ENCODE data around the gene TMEM72. TPM values are rescaled to one million over a fixed set of nuclear protein-coding genes. Genes with fewer than 3 reads are reported as not detected.

The TMEM72 gene
- total RNA-seq, 1 donor from 2014 or later: not detected

DNA sequence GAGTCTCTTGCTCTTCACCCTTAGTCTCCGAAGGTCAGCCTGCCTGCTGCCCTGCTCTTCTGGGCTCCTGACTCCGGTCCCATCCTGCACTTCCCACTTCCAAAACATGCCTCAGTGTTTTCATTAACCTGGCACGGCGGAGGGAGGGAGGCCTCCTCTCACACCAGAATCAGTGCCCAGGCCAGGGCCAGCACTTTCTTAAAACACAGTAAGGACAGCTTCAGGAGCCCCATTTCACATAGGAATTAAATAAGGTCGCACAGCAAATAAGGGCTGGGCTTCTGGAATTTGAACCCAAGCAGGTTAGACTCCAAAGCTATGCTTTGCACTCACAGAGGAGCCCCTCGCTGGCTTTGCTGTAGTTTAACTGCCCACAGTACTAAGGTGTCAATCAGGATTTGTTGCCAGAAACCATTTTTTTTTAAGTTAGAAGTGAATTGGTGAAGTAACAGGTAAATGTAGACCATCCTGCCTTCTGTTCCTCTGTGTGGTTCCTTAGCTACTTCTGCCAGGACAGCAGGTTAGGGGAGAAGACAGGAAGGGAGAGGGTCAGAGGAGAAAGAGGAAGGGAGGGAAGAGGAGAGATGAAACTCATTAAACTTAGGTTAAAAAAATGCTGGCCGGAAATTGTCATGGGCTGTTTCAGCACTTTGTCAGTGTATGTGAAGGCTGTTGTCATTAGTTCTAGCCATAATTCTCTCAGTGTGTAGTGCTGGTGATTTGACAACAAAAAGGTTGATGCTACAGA is 49.5 kb downstream of the TMEM72 start:
- no peak for ATAC-seq
- intact Hi-C loops (cut with DNase I): no loop called here
- DNase-seq (ENCODE audit: low spot score): no peak

DNA sequence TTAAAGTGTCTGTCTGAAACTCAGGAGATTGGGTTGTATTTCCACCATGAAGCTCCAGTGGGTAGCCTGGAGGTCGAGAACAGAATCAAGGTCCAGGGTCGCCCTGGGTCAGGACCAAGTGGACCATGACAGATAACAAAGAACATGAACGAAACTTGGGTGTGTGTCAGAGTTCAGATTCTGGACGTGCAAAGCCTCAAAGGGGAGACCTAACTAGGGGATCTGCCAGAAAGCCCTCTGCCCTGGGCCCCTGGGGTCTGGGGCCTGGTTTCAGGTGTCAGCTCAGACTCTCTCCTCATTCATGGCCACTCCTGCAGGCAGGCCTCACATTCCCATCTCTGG is 50.1 kb downstream of the TMEM72 start:
- intact Hi-C loops (cut with DNase I): no loop called here
- DNase-seq (ENCODE audit: low spot score): no peak
- ATAC-seq: no peak

DNA sequence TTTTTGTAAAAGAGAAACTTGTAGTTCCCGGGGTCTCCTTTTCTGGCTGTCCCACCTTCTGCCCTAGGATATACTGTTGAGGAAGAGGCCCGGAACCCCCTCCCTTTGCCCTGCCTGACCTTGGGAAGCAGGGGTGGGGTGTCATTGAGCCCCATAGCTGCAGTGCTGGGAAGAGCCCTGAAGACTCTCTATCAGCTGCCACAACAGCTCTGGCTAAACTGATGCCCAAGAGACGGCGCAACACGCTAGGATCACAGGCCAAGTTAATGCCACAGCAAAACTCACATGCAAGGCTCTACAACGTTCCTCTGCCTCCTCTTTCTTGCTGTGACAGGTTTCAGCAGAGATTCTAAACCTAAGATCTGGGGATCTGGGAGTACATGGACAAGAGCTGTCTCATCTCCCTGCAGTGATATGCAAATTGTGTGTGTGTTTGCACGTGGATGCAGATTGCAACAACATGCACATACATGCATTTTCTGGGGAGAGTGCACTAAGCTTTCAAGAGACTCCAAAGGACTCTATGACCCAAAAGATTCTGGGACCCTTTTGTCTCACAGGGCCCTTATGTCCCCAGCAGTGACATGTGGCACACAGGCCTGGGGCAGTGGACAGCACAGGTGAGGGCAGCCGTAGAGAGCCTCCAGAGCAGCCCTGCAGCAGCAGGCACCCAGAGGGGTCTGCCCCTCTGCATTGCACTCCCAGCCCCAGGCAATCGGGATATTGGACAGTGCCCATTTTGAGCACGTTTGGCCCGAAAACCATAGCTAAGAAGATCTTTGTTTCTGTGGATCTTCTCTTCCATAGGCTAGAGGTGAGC is 51.0 kb downstream of the TMEM72 start:
- no peak for DNase-seq (ENCODE audit: low spot score)
- intact Hi-C loops (cut with DNase I): no loop called here
- no peak for ATAC-seq

DNA sequence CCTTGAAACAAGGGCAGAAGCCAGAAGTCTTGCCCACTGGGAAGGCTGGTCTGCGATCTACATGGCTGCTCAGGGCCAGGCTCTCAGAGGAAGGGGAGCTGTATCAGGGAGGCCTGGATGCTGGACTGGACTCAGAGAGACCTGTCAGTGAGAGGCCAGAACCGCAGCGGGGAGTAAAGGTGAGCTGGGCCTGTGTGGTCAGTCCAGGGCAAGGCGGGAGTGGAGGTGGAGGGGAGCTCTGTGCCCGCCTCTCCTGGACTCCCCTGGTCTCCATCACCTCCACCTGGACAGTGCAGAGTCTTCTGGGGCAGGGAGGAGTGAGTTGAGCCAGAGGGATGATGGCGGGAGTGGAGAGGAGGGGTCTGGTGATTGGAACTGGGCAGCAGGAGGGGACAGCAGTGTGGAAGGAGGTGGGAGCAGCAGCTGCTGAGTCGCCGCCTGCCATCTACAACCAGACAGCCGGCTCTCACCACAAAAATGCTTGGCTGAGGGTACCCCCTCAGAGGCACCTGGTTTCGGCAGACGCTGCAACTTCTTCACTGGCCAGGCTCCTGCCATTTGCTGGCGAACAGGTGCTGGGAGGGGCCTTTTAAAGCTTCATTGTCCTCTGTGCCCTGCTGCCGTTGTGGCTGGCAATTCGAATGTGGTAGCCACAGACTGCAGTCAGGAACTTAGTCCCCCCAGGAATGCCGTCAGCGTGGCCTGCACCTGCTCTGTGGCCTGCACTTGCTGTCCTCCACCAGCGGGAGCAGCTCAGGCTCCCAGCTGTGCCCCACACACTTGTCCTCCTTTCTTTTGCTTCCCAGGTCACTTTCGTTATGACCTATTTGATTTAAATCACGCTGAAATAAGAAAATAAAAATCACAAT is 52.0 kb downstream of the TMEM72 start:
- DNase-seq (ENCODE audit: low spot score) (no peak), ATAC-seq (no peak)
- intact Hi-C loops (cut with DNase I): no loop called here

DNA sequence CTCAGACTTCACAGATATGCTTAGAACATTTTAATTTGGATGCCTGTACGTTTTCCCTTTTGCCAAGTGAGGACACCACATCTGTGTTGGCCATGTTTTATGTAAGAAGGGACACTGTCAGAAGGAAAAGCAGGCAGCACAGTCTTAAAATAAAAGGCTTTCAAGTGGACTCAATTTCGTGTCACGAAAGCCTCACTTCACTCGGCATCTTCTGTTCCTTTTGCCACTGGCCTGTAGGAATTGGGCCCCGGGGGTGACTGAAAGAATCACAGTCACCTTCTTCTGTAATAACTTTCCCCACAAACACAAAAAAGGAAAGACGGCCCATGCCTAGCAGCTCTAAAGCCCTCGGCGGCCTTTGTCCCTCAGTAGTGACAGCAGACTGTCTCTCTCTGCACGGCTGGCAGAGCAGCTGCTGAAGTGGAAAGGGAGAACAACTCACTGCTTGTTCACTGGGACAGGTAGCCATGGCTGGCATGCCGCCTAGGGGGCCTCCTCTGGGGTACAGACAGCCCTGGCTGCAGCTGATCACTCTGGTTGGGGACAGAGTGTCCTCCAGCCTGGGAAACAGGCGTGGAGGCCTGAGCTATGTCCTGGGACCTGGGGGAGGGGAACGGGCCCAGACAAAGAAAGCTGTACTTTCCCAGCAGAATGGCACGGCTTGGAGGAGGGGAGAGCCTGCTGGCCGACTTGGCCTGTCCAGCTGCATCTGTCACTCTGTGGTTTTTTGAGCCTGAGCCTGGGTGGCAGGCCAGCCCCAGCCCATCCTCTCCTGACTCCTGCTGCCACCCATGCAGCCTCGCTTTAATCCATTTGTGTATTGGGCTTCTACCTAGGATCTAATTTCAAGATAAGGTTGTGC is 52.9 kb downstream of the TMEM72 start:
- ATAC-seq: peak; percentile 73
- intact Hi-C loops (cut with DNase I): no loop called here
- DNase-seq (ENCODE audit: low spot score): peak; percentile 85

DNA sequence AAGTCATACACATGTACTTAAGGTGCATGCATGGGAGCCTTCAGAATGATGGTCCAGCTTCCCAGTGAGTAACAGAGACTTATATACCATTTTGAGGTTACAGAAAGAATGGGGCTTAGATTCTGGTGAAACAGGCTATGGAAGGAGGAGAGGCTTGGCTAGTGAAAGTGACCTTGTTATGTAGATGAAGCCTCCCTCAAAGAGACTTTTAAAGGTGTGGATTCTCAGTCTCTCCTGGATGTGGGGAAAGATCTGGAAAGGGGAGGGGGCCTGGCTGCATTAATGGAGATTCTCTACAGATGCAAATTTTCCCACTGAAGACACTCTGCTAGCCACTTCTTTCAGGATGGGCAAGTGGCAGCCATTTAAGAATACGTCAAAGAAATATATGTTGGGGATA is 54.0 kb downstream of the TMEM72 start:
- ATAC-seq (no peak), DNase-seq (ENCODE audit: low spot score) (no peak)
- intact Hi-C loops (cut with DNase I): no loop called here

DNA sequence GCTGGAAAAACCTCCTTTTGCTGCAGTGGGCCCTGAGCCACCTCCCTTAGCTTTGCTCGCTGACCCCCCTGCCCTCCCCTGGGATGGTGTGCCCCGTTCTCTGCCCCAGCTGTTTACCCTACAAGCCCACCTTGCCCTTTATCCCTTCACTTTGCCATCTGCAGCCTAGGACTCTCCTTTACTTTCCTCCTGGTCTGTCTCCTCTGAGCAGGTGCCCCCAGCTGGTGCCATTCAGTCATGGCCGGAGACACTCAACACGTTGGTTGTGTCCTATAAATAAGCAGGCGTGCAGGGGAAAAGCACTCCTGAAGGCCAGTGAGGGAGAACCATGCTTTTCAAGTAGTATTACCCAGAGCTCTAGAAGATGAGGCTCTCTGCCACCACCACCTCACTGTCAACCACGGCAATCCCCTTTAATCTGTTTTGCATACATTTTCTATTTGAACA is 54.5 kb downstream of the TMEM72 start:
- no peak for ATAC-seq
- intact Hi-C loops (cut with DNase I): no loop called here
- no peak for DNase-seq (ENCODE audit: low spot score)

DNA sequence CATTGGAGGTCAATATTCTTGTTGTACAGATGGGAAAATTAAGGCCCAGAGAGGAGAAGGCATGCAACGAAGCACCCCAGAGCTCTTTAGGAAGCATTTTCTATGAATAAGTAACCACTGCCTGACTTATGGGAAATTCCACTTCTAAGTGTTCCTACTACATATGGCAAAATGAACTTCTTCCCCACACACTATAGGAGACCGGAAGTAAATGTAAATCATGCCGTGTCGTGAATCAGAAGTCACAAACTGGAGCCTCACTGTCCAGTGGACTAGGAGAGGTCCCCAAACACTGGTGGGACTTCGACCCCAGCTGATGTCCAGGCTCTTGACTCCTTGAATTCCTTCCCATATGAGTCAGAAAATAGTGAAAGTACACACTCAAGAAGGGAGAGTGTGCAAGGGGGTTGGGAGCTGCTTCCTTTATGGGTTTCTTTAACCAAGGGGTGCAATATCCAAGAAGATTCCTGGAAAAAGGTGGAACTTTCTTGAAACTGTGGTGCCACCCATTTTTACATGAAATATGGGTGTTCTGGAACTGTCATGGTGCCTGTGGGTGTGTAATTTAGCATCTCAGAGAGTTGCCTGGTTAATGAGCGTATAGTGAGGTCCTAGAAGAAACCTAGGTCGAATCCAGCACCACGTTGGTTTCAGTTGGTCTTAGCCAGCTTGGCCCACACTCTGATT is 55.1 kb downstream of the TMEM72 start:
- DNase-seq (ENCODE audit: low spot score) (no peak), ATAC-seq (no peak)
- intact Hi-C loops (cut with DNase I): no loop called here

DNA sequence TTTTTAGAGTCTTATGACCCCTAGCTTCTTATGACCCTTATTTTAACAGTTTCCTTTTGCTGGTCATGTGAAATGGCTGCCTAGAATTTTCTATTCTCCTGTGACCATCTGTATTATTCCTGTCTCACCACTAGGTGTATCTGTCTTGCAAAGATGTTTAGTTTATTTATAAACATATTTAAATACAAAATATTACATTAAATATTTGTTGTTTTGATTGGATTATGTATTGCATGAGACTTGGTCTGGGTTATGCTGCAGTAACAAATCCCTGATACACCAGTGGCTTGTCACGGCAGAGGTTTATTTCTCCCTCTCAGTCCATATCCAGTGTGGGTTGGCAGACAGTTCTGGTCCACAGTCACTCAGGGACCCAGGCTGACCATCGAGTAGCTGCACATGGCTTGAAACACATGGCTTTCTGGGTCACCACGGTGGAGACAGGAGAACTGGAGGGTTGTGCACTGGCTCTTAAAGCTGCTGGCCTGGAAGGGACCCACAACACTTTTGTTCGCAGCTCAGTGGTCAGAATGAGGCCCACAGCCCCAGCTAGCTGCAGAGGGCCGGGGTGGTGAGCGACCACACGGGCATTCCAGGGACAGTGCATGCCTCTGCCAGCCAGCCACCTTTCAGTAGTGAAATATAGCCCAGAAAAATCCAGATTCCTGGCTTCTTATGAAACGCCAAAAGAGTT is 55.8 kb downstream of the TMEM72 start:
- no peak for ATAC-seq
- DNase-seq (ENCODE audit: low spot score): no peak
- intact Hi-C loops (cut with DNase I): no loop called here

DNA sequence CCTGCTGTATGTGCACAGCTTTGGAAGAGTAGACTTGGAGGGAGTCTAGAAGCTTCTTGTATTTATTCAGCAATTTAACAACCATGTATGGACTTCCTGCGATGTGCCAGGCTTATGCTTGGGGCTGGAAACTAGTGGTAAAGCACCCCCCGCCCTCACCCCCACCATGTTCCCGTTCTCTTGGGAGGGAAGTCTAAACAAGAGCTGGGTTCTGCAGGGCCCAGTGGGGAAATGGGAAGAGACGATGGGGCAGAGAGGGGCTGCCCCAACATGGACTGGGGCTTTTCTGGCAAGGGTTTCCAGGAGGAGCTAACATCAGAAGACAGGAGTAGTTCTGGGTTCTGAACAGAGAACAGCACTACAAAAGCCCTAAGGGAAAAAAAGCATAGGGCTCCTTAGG is 56.5 kb downstream of the TMEM72 start:
- ATAC-seq: peak; percentile 9
- peak; percentile 63 for DNase-seq (ENCODE audit: low spot score)
- intact Hi-C loops (cut with DNase I): no loop called here

DNA sequence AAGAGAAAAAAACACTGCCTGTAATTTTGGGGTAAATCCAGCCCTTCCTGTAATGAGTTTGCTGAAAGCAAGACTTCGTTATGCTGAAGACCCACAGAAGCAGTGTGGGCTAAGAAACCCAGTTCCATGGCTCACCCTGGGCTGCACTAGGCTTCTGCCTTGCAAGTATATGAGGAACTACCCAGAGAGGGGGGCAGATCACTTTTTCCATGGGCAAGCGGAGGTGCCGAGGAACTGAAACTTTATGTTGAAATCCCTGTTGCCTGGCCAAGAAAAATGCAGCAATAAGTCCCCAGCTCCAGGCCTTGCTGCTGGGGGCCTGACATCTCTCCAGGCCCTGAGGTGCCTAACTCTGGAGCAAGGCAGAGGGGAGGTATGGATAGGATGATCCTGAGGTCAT is 57.0 kb downstream of the TMEM72 start:
- ATAC-seq (peak; percentile 57), DNase-seq (ENCODE audit: low spot score) (peak; percentile 71)
- intact Hi-C loops (cut with DNase I): no loop called here

DNA sequence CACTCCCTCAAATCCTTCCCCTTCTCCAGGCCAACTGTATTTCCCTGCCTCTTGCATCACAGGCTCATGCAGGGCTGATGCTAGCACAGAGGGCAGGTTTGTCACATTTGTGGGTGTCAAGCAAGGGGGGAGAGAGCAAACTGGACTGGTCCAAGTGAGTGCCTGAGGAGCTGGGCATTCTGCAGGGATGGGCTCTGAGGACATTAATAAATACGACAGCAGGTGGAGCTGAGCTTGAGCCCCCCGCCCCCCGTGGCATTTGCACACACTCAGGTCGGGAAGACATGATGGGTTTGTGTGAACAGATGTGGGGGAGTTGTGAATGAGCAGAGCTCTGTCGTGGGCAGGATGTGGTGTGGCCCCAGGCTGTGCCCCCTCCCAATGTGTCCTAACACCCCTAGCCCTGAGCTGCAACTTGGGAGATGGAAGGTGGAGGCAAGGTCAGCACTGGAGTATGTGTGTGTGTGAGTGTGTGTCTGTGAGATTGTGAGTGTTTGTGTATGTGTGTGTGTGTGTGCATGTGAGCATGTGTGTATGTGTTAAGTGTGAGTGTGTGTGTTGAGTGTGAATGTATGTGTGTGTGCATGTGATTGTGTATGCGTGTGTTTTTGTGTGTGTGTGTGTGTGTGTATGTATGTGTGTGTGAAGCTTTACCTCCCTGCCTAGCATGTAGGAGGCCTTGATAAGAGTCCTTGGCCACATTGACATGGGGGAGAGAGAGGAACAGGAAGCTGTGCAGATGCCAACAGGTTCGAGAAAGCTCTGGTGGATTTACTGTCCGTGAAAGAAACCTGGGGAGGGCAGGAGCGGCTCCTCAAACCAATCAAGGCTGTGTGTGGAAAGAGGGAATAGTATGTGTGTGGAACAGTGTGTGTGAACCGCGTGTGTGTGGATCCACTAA is 57.6 kb downstream of the TMEM72 start:
- DNase-seq (ENCODE audit: low spot score) (no peak), ATAC-seq (no peak)
- intact Hi-C loops (cut with DNase I): no loop called here

DNA sequence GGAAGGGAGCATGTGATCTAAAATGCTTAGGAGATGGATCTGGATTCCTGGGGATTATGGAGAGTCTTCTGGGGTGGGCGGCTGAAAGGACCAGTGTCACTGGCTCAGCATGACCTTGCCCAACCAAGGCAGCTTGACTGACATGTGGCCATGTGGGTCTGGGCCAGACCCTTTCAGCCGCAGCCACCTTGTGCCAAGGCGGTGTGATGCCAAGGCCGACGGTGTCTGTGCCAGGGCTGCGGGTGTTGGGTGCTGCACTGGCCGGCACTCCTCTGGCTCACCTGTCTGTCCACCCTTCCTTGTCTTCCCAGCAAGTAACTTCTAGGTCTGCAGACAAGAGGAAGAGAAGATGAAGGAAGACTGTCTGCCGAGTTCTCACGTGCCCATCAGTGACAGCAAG is 58.7 kb downstream of the TMEM72 start:
- ATAC-seq (no peak), DNase-seq (ENCODE audit: low spot score) (peak; percentile 57)
- intact Hi-C loops (cut with DNase I): no loop called here

DNA sequence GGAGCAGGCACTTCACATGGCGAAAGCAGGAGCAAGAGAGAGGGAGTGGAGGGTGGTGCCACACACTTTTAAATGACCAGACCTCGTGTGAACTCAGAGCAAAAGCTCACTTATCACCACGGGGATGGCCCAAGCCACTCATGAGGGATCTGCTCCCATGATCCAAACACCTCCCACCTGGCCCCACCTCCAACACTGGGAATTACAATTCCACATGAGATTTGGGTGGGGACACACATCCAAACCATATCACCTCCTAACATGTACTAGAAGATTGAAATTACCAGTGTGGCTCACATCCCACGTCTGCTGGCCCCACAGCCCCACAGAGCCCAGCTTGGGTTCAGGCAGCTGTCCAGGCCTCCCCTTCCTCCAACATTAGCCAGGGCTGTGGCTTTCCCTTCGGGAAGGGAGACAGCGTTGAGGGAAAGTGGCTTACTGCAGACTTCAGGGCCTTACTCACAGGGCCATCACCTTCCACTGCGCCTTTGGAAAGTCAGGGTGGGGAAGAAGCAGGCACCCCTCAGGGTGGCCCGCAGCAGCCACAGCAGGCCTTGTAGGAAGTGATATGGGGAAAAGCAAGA is 59.8 kb downstream of the TMEM72 start:
- ATAC-seq (no peak), DNase-seq (ENCODE audit: low spot score) (peak; percentile 42)
- intact Hi-C loops (cut with DNase I): no loop called here

DNA sequence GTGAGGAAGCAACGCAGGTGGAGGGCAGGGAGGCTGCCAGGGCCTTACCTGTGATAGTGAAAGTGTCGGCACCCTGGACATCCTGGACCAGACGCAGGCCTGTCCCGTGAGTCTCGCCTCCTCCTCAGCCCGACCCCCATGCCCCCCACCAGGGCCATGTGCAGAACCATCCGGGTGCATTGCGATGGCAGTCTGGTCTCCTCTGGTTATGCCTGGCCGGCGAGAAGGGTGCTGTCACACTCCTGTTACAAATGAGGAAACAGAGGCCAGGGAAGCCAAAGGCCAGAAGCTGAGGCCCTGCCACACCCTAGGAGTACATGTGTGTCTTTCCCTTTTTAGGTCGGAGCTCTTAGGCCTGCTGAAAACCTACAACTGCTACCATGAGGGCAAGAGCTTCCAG is 60.3 kb downstream of the TMEM72 start:
- DNase-seq (ENCODE audit: low spot score): peak; percentile 53
- ATAC-seq: no peak
- intact Hi-C loops (cut with DNase I): no loop called here
